IPS-18c (cell line): ENCODE results near the gene HTR2B.
"Not testable (repeated sequence)": the region's sequence is repeated elsewhere in the genome, so short reads cannot be mapped to it uniquely, and the experiment has no call there.

ENCODE experiments used
- H3K4me3 ChIP-seq: 2 replicates; pipeline ENCODE4 v1.7.0; 2013; ENCODE audit warnings: low read depth, mild to moderate bottlenecking, low read length, moderate library complexity; ENCODE audit not compliant: insufficient read depth
- H3K9me3 ChIP-seq: one replicate; pipeline ENCODE4 v1.6.1; 2013; ENCODE audit warnings: mild to moderate bottlenecking, low read length, moderate library complexity; ENCODE audit not compliant: control insufficient read depth, insufficient read depth

HTR2B gene

GRCh38 chr2:231140808-231141207, 16.0 kb upstream of the HTR2B start:
- not testable (repeated sequence) for H3K4me3 ChIP-seq

GRCh38 chr2:231139796-231140195, 15.0 kb upstream of the HTR2B start:
- H3K4me3 ChIP-seq = no peak overlapping the region
- H3K9me3 ChIP-seq = no peaks in the 10 kb centered on the region

More at GRCh38 chr2:231140808-231141207, 16.0 kb upstream of the HTR2B start:
- H3K9me3 ChIP-seq = not testable (repeated sequence)

DNA sequence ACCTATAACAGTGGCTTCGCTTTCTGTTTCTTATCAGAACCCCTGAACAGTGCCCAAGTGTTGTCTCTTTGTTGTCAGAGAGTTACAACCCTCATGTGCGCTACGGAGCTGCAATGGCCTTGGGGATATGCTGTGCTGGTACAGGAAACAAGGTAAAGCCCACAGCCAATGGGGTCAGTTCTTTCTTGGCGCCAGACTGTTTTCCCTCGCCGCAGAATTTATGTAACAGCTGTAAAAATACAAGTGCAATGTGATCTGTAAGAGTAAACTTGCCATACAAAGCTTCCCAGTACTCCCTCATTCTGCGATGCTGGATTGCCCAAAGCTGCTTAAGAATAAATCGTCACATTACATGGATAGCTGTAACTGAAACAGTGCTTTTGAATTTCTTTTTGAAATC, 13.9 kb upstream of the HTR2B start:
- Histone ChIP-seq H3K4me3 (no peak overlapping the region), H3K9me3 (no peaks in the 10 kb centered on the region)

DNA sequence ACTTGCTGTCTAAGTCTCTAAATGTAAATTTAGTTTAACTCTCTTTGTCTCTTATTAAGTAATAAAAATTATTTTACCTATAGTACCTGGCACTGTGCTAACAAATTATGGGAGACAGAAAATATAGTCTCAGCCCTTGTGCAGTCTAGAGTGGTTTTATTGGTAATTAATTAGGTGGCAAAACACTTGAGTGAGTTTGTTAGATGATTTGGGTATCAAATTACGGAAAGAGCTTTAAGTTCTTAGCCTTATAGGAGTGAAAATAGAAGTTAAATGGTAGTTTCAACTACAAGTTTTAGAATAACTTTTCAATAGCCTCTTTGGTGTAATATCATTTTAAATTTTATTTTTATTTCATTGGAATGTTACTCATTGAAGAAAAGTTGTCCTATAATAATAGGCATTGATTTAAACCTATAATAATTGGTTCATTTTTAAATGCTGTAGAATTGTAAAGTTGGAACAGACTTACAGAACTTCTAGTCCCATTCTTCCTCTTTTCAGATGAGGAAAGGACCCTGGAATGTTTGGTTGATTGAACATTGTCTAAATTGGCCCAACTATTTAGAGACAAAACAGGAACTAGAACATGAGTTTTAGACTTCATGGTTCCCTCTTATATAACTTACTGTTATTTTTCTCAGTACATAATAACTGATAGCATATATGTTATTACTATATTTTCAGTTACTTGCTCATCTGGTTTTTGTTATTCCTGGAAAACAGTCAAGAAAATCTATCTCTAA, 10.2 kb upstream of the HTR2B start:
- H3K4me3 ChIP-seq = no peak overlapping the region
- no peaks in the 10 kb centered on the region for H3K9me3 ChIP-seq

DNA sequence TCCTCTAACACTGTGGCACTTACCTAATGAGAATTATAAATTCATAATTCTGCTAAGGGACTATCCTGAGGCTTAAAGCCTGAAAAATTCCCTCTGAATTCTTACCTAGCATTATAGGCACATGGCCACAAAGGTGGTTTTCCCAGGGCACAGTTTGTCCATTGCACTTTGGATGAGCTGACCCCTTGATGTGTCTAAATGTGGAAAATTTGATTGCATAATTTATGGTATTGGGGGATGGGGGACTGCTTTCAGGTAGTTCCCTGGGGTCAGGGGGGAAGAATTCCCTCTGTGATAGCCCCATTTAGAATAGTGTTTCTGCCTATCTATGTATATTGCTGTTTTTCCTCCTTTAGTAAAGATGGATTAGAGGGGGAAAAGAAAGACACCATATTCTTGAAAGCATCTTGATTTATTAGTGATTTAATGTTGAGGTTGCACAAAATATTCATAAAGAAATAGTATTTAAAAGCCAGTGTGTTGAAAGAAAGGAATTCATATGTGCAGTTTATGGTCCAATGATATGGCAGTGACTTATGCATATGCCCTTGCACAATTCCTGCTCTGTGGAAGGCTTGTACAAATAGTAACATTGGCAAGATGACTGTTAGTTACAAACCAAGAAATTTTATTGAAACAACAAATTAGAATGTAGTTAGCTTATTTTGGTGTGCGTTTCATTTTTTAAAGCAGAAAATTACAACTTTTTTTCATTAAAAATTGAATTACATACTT, 8.7 kb upstream of the HTR2B start:
- Histone ChIP-seq H3K9me3 (no peaks in the 10 kb centered on the region), H3K4me3 (no peak overlapping the region)

DNA sequence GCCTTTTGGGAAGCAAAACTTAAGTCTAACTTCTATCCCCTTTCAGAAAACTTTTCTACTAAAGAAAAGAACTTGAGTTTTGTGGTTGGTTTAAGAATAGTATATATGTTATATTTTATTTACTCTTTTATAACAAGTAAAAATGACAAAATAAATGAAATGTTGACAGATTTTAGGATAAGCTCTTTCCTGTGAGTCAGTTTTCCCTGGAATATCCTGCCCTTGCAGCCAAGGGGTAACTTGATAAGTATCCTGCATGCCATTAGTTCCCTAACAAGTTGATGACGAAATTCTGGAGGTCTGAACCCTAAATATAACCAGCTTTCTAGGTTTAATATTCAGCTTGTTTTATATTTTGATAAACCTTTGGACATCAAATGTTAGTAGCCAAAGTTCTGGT, 7.3 kb upstream of the HTR2B start:
- H3K9me3 ChIP-seq = no peaks in the 10 kb centered on the region
- no peak overlapping the region for H3K4me3 ChIP-seq

DNA sequence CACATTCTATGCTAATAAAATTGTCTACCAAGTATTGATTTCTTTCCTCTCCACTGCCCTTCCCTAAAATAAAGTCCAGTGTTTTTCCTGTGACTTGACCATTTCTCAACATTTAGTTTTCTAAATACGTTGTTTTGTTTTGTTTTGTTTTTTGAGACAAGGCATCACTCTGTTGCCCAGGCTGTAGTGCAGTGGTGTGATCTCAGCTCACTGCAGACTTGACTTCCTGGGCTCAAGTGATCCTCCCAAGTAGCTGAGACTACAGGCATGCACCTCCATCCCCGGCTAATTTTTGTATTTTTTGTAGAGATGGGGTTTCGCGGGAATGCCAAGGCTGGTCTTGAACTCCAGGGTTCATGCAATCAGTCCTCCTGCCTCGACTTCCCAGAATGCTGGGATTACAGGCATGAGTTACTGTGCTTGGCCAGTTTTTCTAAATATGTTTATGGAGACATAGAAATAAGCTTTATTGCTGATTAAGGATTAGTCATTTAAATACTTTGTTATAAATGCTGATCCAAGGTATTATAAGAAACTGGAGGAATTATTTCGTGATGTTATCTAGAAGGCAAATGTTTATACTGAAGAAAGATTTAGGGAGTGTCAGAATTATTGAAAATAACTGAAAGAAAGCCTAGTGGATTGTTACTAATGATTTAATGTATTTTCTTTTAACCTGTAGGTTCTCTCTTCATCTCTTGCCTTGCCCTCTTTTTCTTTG, 5.7 kb upstream of the HTR2B start:
- no peaks in the 10 kb centered on the region for H3K9me3 ChIP-seq
- H3K4me3 ChIP-seq = no peak overlapping the region

- Histone ChIP-seq H3K4me3 (no peak overlapping the region), H3K9me3 (no peaks in the 10 kb centered on the region)
Measured at GRCh38 chr2:231129216-231129615, 4.4 kb upstream of the HTR2B start.

- Histone ChIP-seq H3K9me3 (no peaks in the 10 kb centered on the region), H3K4me3 (no peak overlapping the region)
Measured at GRCh38 chr2:231128541-231128940, 3.7 kb upstream of the HTR2B start.

DNA sequence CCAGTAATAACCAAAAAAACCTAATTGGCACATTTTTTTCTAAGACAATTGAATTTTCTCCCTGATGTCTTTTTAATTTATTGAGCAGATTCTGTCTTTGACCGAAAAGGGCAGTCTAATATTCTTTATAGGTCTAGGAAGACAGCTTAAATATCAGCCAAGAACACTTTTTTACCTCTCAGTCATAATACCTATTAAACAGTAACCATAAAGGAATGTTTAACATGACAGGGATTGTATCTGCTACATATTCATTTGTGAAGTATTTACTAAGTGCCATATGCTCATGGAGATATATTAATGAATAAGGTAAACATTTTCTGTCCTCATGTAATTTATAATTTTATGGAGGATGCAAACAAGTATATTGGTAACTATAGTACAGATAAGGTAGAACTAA, 3.1 kb upstream of the HTR2B start:
- Histone ChIP-seq H3K9me3 (no peaks in the 10 kb centered on the region), H3K4me3 (no peak overlapping the region)

GRCh38 chr2:231127480-231127879, 2.6 kb upstream of the HTR2B start:
- Histone ChIP-seq H3K9me3 (no peaks in the 10 kb centered on the region), H3K4me3 (no peak overlapping the region)

GRCh38 chr2:231126123-231126522, 1.3 kb upstream of the HTR2B start:
- H3K9me3 ChIP-seq = no peaks in the 10 kb centered on the region
- no peak overlapping the region for H3K4me3 ChIP-seq

- no peak overlapping the region for H3K4me3 ChIP-seq
- H3K9me3 ChIP-seq = no peaks in the 10 kb centered on the region
Measured at GRCh38 chr2:231123362-231123898, 1.4 kb downstream of the HTR2B start.

GRCh38 chr2:231118614-231118942, 6.3 kb downstream of the HTR2B start:
- no peak overlapping the region for H3K4me3 ChIP-seq
- no peaks in the 10 kb centered on the region for H3K9me3 ChIP-seq

- Histone ChIP-seq H3K9me3 (no peaks in the 10 kb centered on the region), H3K4me3 (no peak overlapping the region)
Measured at GRCh38 chr2:231117922-231118613, 6.8 kb downstream of the HTR2B start.

DNA sequence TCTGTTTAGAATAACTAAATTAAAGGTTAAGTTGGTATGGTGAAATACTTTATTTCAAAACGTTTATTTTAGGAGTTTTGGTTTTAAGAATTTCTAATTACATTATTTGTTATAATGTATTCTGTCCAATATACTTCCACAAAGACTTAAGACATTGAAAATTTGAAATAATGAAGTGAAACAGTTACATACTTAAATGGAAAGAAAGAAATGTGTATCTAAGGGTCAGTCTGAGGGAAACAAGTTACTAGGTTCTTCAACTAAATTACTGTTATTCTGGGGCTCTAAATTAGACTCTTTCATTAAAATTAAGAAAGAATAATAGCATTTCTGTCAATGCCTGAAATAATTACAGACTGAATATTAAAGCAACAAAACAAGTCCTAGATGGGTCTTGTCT, 7.7 kb downstream of the HTR2B start:
- Histone ChIP-seq H3K9me3 (no peaks in the 10 kb centered on the region), H3K4me3 (no peak overlapping the region)

- H3K9me3 ChIP-seq = no peaks in the 10 kb centered on the region
Measured at GRCh38 chr2:231115651-231116050, 9.2 kb downstream of the HTR2B start.

More at GRCh38 chr2:231115651-231116050, 9.2 kb downstream of the HTR2B start:
- H3K4me3 ChIP-seq = no peak overlapping the region
